IgD-negative memory B cell (primary cell): ENCODE data around the gene DUOX2. TPM values are rescaled to one million over a fixed set of nuclear protein-coding genes. Genes with fewer than 3 reads are reported as not detected.
"Not testable (repeated sequence)": the region's sequence is repeated elsewhere in the genome, so short reads cannot be mapped to it uniquely, and the experiment has no call there.

Experiments used
- H3K27ac Mint-ChIP-seq, 3 donors: one replicate each; pipeline ENCODE4 v1.8.0; 2020 to 2022; ENCODE audit warnings: mild to moderate bottlenecking in 3 of 3, mixed read lengths in 3 of 3, moderate library complexity in 1 of 3
- H3K27me3 Mint-ChIP-seq: one replicate; pipeline ENCODE4 v1.8.0; 2021; ENCODE audit warnings: mixed read lengths
- H3K36me3 Mint-ChIP-seq: one replicate; pipeline ENCODE4 v1.8.0; 2020; ENCODE audit warnings: mild to moderate bottlenecking, mixed read lengths
- H3K4me1 Mint-ChIP-seq, 3 donors: one replicate each; pipeline ENCODE4 v1.8.0; 2020 to 2022; ENCODE audit warnings: mixed read lengths in 3 of 3, mild to moderate bottlenecking in 1 of 3
- H3K4me3 Mint-ChIP-seq, 4 donors: one replicate each; pipeline ENCODE4 v1.8.0; 2020 to 2022; ENCODE audit warnings: mild to moderate bottlenecking in 4 of 4, mixed read lengths in 4 of 4, moderate library complexity in 3 of 4
- H3K9me3 Mint-ChIP-seq, 3 donors: one replicate each; pipeline ENCODE4 v1.8.0; 2020 to 2021; ENCODE audit warnings: mixed read lengths in 3 of 3, mild to moderate bottlenecking in 1 of 3
- polyA plus RNA-seq: library from polyadenylated mRNA; unstranded; fragments of 300-500 nt; fragmentation: Illumina TruSeq; gene quantifications from one replicate; pipeline ENCODE4 v1.2.3, GENCODE V29; 2021

Gene DUOX2
- polyA plus RNA-seq, 1 donor from 2014 or later: not detected

DNA sequence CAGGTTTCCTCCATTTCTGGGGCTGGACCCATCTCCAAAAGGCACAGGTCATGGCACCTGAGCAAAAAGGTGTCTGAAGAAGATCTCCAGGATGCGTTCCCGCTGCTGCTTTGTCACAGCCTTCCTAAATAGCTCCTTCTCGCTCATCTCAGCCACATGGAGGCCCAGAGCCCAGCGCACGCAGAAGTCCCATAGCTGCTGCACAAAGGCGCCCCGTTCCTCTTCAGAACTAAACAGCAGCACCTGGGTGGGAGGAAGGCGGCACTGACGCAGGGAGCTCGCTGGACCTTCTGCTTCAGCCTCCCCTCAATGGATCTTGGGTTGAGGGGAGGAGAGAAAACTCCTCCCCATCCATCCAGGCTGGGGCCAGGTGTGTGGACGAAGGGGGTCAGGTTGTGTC, 8.4 kb downstream of the DUOX2 start:
- Mint-ChIP-seq H3K27me3 (peaks cover 32% of the 10 kb centered on the region), H3K4me1 (no peaks in the 10 kb centered on the region), H3K36me3 (no peaks in the 10 kb centered on the region), H3K27ac (no peak overlapping the region), H3K4me3 (no peak overlapping the region), H3K9me3 (no peaks in the 10 kb centered on the region)

GRCh38 chr15:45104170-45104569, 9.8 kb downstream of the DUOX2 start:
- not testable (repeated sequence) for H3K9me3 Mint-ChIP-seq, H3K36me3 Mint-ChIP-seq, H3K4me1 Mint-ChIP-seq, H3K4me3 Mint-ChIP-seq, H3K27ac Mint-ChIP-seq
- H3K27me3 Mint-ChIP-seq: peaks cover 21% of the 10 kb centered on the region

DNA sequence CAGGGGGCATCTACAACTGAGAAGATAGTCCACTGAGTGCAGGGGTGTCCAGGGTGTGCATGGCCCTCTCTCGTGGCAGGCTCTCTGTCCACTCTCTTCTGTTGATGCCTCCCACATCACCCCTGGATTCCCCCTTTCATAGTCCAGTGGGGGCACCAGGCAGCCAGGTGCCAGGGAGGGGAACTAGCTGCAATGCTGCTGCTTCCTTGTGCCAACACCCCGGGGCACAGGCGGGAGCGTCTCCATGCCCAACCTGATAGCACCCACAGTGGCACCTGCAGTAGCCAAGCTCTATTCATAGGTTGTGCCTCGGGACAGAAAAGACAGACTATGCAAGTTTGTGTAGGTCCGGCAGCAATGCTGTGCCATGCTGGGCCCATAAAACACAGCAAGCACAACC, 11.7 kb downstream of the DUOX2 start:
- H3K4me3 Mint-ChIP-seq: no peak overlapping the region
- H3K27ac Mint-ChIP-seq: no peak overlapping the region
- H3K27me3 Mint-ChIP-seq: peaks cover 17% of the 10 kb centered on the region
- peaks cover 0 to 2% (median 0%) of the 10 kb centered on the region in 3 donors for H3K9me3 Mint-ChIP-seq
- H3K36me3 Mint-ChIP-seq: no peaks in the 10 kb centered on the region
- no peaks in the 10 kb centered on the region for H3K4me1 Mint-ChIP-seq

DNA sequence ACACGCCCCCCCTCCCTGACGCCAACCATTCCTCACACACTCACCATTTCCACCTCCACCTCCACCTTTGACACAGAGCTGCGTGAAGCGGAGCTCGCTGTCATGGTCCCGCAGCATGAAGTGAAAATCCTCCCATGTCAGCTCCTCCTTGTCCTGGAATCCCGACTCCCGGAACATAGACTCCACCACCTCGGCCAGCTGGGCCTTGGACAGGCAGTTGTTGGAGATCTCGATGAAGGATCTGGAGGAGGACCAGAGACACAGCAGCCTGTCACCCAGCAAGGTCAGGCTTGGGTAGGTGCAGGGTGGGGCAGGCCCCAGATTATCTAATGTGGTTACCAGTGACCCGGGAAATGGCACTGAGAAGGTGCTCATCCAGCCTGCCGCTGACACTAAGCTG, 12.2 kb downstream of the DUOX2 start:
- H3K4me3 Mint-ChIP-seq: no peak overlapping the region
- no peak overlapping the region for H3K27ac Mint-ChIP-seq
- peaks cover 0 to 2% (median 0%) of the 10 kb centered on the region in 3 donors for H3K9me3 Mint-ChIP-seq
- no peaks in the 10 kb centered on the region for H3K36me3 Mint-ChIP-seq
- no peaks in the 10 kb centered on the region for H3K4me1 Mint-ChIP-seq
- peaks cover 17% of the 10 kb centered on the region for H3K27me3 Mint-ChIP-seq

GRCh38 chr15:45100884-45101625, 12.9 kb downstream of the DUOX2 start:
- H3K27me3 Mint-ChIP-seq: peaks cover 17% of the 10 kb centered on the region
- H3K4me1 Mint-ChIP-seq: no peaks in the 10 kb centered on the region
- peaks cover 0 to 2% (median 0%) of the 10 kb centered on the region in 3 donors for H3K9me3 Mint-ChIP-seq
- no peaks in the 10 kb centered on the region for H3K36me3 Mint-ChIP-seq
- no peak overlapping the region for H3K27ac Mint-ChIP-seq
- no peak overlapping the region for H3K4me3 Mint-ChIP-seq

DNA sequence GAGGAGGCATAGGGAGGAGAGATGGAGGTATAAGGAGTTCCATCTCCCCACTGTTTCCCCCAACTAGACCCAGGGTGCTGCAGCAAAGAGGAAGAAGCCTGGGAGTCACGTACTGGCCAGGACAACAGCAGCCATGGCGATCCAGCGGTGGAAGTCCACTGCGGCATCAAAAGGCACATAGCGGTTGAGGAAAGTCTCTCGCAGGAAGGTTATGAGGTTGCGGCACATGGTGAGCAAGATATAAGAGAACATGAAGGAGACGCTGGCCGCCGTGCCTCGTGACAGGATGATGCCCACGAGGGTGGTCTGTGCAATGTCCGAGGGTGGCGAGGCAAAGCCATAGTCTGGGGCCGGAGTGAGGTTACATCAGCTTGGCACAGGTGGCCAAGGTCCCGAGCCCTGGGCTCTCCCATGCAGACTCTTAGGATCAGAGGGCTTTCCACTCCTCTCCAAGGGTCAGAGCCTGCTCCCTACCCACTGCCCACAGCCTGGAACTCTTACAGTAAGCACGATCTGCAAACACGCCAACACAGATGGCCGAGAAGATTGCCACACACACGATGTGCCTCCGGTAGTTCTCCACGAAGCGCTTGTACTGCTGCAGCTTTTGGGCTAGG, 14.3 kb downstream of the DUOX2 start:
- Mint-ChIP-seq H3K9me3 (peaks cover 0 to 2% (median 0%) of the 10 kb centered on the region in 3 donors), H3K4me3 (no peak overlapping the region), H3K27me3 (peaks cover 11% of the 10 kb centered on the region), H3K27ac (no peak overlapping the region), H3K4me1 (no peaks in the 10 kb centered on the region), H3K36me3 (no peaks in the 10 kb centered on the region)

DNA sequence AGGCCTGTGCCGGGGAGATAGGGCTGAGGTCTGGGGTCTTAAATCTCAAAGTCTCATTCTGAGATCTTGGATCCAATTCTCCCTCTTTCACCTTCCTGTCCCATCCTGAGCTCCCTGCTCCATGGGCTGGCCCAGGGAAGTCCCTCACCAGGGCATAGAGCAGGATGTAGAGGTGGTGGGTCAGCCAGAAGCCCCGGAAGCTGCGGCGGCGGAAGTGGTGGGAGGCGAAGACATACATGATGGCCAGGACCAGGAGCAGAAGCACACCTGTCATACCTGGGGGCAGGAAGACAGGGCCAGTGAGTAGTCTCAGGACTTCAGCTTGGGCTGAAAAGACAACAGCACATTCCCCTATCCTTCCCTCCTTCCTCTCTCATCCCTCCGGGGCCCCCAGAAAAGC, 16.5 kb downstream of the DUOX2 start:
- Mint-ChIP-seq H3K4me3 (no peak overlapping the region), H3K9me3 (peaks cover 0 to 2% (median 0%) of the 10 kb centered on the region in 3 donors), H3K27me3 (peaks cover 12% of the 10 kb centered on the region), H3K36me3 (no peaks in the 10 kb centered on the region), H3K4me1 (no peaks in the 10 kb centered on the region), H3K27ac (no peak overlapping the region)

DNA sequence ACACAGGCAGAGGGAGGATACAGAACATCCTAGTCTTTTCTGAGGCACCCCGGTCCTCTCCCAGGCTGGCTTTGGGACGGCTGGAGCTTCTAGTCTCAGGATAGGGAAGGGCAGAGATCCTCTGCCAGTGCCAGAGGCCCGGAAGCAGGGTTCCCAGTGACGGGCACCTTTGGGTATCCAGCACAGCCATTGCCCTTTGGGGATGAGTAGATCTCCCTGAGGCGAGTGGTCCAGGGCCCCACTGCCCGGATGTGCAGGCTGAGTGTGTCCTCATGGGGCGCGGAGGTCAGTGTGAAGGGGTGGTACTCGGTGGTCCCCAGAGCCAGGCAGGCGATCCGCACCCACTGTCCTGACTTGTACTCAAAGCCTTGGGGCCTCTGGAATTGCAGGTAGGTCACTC, 18.3 kb downstream of the DUOX2 start:
- Mint-ChIP-seq H3K9me3 (peaks cover 0 to 2% (median 0%) of the 10 kb centered on the region in 3 donors), H3K27ac (no peak overlapping the region), H3K27me3 (peaks cover 17% of the 10 kb centered on the region), H3K36me3 (peaks cover 2% of the 10 kb centered on the region), H3K4me3 (no peak overlapping the region), H3K4me1 (peaks cover 0 to 2% (median 0%) of the 10 kb centered on the region in 3 donors)

- H3K4me1 Mint-ChIP-seq: peaks cover 0 to 2% (median 0%) of the 10 kb centered on the region in 3 donors
- no peaks in the 10 kb centered on the region for H3K9me3 Mint-ChIP-seq
- H3K4me3 Mint-ChIP-seq: no peak overlapping the region
- no peak overlapping the region for H3K27ac Mint-ChIP-seq
- H3K36me3 Mint-ChIP-seq: peaks cover 2% of the 10 kb centered on the region
- peaks cover 20% of the 10 kb centered on the region for H3K27me3 Mint-ChIP-seq
Measured at GRCh38 chr15:45094358-45094730, 19.6 kb downstream of the DUOX2 start.

DNA sequence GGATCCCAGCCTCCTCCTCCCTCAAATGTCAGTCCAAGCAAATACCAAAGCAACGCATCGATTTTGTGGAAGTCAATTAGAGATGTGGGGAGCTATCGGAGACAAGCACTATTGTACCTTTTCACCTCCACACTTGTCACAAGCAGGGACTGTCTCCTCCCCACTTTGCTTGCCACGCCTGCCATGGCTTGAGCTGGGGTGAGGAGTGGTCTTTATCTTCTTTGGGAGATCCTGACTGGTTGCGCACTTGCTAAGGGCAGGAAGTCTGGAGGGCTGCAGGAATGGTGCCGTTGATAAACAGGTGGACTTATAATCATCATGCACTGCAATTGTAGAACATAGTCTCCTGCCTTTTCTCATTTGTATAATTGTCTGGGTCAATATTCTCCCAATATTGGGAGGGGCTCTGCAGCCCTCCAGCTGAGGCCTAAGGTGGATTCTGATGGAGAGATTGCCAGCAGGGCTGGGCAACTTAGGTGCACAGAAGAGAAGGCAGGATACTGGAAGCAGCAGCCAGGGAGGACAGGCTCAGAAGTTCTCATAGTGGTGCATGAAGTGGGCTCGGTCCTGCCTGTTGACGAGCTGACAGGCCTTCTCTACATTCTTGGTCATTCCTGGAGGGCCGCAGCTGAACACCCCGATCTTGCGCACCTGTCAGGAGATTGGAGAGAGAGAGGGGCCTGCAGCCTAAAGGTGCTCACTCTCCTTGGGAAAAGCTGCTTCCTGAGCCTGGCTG, 20.2 kb downstream of the DUOX2 start:
- Mint-ChIP-seq H3K27me3 (peaks cover 22% of the 10 kb centered on the region), H3K4me3 (no peak overlapping the region), H3K9me3 (no peaks in the 10 kb centered on the region), H3K4me1 (peaks cover 0 to 2% (median 0%) of the 10 kb centered on the region in 3 donors), H3K36me3 (peaks cover 2% of the 10 kb centered on the region), H3K27ac (no peak overlapping the region)

GRCh38 chr15:45093013-45093412, 21.0 kb downstream of the DUOX2 start:
- Mint-ChIP-seq H3K9me3 (no peaks in the 10 kb centered on the region), H3K27ac (no peak overlapping the region), H3K27me3 (peaks cover 22% of the 10 kb centered on the region), H3K4me3 (no peak overlapping the region), H3K36me3 (peaks cover 2% of the 10 kb centered on the region), H3K4me1 (peaks cover 0 to 2% (median 0%) of the 10 kb centered on the region in 3 donors)

- Mint-ChIP-seq H3K27me3 (peaks cover 22% of the 10 kb centered on the region), H3K4me1 (peaks cover 0 to 2% (median 0%) of the 10 kb centered on the region in 3 donors), H3K27ac (no peak overlapping the region), H3K9me3 (no peaks in the 10 kb centered on the region), H3K36me3 (peaks cover 2% of the 10 kb centered on the region), H3K4me3 (no peak overlapping the region)
Measured at GRCh38 chr15:45091576-45091975, 22.4 kb downstream of the DUOX2 start.

DNA sequence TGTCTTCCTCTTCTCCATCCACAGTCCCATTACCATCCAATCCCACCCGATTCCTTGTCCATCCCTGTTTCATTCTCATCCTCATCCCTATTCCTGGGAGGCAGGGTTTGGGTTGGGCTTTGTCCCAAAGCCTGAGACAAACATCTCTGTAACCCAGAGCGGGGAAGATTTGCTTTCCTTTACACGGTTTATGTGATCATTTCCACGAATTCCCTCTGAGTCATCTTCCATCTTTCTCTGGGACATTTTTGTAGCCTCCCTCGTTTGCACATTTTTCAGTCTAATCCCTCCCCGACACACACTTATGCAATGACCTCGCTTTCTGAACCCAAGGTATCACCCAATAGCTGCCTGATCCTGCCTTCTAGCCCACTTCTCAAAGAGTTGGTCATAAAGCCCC, 22.8 kb downstream of the DUOX2 start:
- H3K27ac Mint-ChIP-seq: no peak overlapping the region
- peaks cover 22% of the 10 kb centered on the region for H3K27me3 Mint-ChIP-seq
- peaks cover 0 to 2% (median 0%) of the 10 kb centered on the region in 3 donors for H3K4me1 Mint-ChIP-seq
- H3K4me3 Mint-ChIP-seq: no peak overlapping the region
- H3K9me3 Mint-ChIP-seq: no peaks in the 10 kb centered on the region
- peaks cover 2% of the 10 kb centered on the region for H3K36me3 Mint-ChIP-seq

- Mint-ChIP-seq H3K4me3 (no peak overlapping the region), H3K27ac (no peak overlapping the region), H3K36me3 (peaks cover 2% of the 10 kb centered on the region), H3K4me1 (peaks cover 0 to 2% (median 0%) of the 10 kb centered on the region in 3 donors), H3K9me3 (no peaks in the 10 kb centered on the region), H3K27me3 (peaks cover 28% of the 10 kb centered on the region)
Measured at GRCh38 chr15:45089712-45090373, 24.1 kb downstream of the DUOX2 start.
